Islet of Langerhans (tissue), 1 donor: Measurements from ENCODE around the gene RND2.
"Not testable (repeated sequence)": the region's sequence is repeated elsewhere in the genome, so short reads cannot be mapped to it uniquely, and the experiment has no call there.

Experiments
- FAIRE-seq: peaks from one replicate; lab custom pipeline; 2011; peaks lifted over from hg19 to GRCh38; lab: Jason Lieb, UNC

RND2 gene, protein sequence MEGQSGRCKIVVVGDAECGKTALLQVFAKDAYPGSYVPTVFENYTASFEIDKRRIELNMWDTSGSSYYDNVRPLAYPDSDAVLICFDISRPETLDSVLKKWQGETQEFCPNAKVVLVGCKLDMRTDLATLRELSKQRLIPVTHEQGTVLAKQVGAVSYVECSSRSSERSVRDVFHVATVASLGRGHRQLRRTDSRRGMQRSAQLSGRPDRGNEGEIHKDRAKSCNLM

DNA sequence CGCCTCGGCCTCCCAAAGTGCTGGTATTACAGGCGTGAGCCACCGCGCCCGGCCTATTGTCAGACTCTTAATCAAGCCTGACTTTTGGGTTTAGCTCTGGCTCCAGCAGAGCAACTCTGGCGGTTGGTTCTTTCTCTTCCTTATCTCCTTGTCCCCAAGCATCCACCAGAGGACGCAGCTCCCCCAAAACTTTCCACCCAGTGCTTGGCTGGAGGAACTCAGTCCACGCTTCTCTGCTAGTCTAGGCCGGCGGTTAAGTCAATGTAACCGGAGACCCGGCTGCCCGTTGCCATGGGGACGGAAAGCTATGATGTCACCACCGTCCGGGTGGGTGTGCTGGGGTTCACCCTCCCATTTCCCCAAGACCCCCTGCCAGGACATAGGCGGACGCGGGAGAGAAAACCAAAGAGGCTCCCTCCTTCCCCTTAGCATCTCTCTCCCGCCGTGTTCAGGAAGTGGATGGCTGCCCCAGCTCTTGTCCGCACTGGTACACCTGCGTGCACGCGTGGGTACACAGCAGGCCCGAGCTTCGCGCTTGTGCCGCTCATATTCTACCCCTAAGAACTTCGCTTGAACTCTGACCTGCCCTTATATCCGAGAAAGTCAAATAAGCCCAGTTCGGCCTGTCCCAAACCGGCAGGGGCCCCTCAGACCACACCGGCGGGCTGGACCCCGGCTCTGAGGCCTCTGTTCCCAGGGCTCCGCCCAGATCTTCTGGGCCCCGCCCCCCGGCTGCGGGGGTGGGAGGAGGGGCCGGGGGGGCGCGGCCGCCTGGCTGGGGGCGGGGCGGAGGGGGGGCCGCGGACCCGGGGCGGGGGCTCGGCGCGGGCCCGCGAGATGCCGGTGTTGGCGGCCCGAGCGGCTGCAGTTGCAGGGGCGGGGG is at the start of gene RND2:
TSS of gene RND2 (plus strand) at position 825 of the 883 bp plus-strand sequence. CDS start 117 bp downstream, outside the sequence.
- FAIRE-seq = peak; percentile 91

DNA sequence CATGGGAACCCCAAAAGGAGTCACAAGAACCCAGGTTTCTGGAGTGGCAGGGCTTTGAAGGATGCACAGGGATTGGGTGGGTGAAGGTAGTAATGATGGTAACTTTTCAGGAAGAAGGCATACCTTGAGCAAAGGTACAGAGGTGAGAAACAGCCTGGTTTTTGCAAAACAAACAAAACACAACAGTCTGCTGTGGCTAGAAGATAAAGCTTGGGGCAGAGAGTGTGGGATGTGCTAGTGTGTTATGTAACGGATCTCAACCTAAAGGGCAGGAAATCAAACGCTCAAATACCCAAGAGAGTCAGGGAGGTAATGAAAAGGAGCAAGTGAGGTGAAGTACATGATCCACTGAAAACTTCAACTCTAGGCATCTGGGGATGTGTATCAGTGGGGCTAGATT is 49.8 kb upstream of the RND2 start:
- no peak for FAIRE-seq

DNA sequence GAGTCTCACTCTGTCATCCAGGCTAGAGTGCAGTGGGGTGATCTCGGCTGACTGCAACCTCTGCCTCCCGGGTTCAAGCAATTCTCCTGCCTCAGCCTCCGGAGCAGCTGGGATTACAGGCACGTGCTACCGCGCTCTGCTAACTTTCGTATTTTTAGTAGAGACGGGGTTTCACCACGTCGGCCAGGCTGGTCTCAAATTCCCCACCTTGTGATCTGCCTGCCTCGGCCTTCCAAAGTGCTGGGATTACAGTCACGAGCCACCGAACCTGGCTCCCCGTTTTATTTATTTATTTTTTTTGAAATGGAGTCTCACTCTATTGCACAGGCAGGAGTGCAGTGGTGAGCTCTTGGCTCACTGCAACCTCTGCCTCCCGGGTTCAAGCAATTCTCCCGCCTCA is 49.3 kb upstream of the RND2 start:
- FAIRE-seq = not testable (repeated sequence)

DNA sequence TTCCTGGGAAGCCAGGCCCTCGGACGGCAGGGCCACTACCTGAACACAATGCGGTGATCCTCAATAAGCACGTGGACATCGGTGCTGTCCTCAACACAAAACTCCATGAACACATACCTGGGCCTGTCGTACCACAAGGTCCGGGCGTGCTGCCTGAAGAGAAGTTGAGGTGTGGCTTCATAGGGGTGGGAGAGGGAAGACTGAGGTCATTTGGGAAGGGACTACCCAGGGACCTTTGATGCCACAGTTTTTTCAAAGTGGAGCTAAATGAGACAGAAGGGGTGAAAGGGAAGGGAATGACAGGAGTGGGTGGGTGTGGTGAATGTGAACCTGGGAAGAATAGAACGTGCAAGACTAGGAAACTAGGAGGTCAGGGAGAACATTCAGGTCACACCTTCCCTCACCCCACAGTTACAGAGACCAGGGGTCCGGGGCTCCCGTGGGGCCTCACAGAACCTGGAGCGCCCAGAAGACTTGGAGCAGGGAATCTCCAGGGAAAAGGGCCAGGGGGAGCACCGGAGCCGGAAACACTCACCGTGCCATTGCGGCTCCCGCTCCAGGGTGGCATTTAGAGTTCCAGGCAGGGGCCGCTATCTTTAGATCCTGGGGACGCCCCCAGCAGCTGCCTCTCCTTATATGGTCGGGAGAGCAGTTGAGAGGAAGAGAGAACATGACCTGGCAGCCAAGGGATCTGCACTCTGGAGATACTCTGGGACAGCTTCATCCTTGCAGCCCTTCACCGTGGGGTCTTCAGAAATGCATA is 45.3 kb upstream of the RND2 start, which contains the start of gene PTGES3L:
TSS of gene PTGES3L (minus strand) at position 570 of the 763 bp plus-strand sequence. CDS start at position 543, 27 bp downstream.
- FAIRE-seq = no peak

DNA sequence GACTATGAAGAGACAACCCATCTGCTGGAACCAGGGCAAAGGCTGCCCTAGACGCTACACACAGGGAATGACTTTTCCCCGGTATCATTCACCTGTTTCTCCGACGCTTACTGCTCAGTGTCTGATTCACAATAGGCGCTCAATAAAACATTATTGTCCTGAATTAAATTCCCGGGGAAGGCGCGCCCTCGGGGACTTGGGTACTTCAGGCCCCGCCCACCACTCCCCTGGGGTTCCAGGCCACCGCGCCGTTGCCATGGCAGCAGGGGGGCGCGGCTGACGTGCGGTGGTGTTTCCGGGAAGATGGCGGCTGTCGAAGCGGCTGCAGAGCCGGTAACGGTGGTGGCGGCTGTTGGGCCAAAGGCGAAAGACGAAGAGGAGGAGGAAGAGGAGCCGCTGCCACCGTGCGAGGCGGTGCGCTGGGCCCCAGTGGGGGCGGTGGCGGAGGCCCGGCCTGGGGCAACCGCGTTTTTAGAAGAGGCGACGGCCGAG is 44.7 kb upstream of the RND2 start, which contains the start of gene RUNDC1:
TSS of gene RUNDC1 (plus strand) at position 292 of the 492 bp plus-strand sequence. CDS start at position 304, 12 bp downstream.
- FAIRE-seq = no peak

DNA sequence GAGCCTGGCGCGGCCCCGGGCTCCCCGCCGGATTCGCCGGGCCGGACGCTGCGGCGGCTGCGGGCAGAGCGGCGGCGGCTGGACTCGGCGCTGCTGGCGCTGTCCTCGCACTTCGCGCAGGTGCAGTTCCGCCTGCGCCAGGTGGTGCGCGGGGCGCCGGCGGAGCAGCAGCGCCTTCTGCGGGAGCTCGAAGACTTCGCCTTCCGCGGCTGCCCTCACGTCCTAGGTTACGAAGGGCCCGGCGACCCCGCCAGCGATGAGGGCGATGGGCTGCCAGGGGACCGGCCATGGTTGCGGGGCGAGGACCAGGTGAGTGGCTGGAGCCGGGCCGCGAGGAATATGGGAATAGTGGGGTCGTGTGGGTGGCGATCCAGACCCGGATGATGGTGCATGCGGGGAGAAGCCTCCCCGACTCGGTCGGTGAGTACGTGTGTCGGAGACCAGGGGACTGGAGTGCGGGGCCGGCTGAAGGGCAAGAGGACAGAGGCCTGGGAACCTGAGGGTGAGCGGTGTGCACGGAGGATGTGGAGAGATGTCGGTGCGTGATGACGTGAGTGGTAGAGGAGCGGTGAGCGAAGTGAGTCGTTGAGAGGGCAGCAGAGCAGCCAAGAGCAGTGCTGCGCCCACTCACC is 44.1 kb upstream of the RND2 start:
- FAIRE-seq = no peak

DNA sequence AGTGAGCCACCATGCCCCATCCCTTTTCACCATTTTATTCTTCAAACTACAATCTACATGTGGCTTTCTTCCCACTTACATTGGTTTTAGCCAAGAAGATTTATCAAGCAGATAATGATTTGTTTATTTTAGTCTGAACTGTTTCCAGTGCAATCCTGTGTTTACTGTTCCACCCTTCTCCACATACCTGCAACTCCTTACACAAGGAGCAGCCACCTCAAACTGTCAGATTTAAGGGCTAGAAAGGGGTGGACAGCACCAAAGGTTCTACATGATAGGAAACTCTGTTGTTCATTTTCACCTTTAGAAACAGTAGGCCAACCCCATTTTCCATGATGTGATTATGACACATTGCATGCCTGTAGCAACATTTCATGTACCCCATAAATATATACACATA is 42.8 kb upstream of the RND2 start:
- FAIRE-seq = no peak

DNA sequence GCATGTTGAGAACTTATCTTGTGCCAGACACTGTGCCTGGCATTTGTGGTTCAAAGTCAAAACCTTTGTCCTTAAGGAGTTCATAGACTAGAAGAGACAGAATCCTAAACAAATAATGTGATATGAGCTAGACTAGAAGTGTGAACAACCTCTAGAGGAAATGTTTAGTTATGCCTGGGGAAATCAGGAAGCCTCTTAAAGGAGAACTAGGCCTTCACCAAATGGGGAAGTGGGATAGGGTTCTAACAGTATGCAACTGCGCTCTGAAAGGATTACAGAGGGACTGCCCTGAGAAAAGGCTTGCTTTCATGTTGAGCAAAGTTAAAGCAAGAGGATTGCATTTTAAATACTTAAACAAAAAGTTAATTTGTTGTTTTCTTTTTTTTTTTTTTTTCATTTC is 39.8 kb upstream of the RND2 start:
- FAIRE-seq = no peak

DNA sequence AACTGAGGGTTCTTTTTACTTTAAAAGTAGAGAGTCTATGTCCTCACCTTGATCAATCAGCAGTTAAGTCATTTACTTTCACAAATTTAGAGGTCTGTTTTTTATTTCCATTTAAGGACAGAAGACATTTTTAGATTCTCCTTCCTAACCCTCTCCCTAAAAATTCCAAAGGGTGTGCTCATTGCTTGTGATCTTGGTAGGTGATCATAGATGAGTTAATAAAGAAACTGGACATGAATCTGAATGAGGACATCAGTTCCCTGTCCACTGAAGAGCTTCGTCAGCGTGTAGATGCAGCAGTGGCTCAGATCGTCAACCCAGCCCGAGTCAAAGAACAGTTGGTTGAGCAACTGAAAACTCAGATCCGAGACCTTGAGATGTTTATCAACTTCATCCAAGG is 35.9 kb upstream of the RND2 start:
- no peak for FAIRE-seq

DNA sequence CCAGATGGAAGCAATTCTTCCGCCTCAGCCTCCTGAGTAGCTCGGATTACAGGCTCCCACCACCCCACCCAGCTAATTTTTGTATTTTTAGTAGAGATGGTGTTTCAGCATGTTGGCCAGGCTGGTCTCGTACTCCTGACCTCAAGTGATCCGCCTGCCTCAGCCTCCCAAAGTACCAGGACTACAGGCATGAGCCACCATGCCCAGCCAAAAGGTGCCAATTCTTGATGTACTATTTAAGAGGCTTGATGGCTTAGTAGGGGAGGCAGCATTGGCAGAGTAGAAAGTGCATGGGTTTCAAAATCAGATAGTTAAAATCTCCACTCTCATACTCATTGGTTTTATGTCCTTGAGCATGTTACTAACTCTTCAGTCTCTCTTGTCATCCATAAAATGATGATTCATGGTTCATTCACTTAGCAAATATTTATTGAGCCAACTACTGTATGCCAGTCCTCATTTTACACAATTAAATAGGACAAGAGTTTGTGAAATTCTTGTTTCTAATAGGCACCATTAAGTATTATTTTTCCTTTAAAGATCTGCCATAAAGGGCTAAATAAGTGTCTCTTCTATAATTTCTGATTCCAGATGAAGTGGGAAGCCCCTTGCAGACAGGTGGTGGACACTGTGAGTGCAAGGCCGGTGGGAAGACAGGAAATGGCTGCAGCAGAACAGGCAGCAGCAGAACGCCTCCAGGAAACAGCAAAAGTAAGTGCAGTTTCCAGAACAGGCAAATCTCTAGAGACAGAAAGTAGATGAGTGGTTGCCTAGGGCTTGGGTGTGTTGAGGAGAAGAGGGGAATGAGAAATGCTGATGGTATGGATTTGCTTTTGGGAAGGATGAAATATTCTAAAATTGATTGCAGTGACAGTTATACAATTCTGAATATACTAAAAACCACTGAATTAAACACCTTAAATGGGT is 35.0 kb upstream of the RND2 start:
- no peak for FAIRE-seq

DNA sequence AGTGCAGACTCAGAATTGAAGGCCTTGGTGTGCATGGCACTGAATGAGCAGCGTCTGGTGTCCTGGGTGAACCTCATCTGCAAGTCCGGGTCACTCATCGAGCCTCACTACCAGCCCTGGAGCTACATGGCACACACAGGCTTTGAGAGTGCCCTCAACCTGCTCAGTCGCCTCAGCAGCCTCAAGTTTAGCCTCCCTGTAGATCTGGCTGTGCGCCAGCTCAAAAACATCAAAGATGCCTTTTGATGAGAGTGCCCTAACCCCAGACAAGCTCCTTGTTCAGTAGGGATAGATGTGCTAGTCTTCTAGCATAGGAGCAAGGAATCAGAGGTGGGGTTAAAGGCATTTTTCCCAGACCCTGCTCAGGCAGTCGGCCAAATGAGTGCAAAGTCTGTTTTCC is 33.6 kb upstream of the RND2 start:
- no peak for FAIRE-seq

DNA sequence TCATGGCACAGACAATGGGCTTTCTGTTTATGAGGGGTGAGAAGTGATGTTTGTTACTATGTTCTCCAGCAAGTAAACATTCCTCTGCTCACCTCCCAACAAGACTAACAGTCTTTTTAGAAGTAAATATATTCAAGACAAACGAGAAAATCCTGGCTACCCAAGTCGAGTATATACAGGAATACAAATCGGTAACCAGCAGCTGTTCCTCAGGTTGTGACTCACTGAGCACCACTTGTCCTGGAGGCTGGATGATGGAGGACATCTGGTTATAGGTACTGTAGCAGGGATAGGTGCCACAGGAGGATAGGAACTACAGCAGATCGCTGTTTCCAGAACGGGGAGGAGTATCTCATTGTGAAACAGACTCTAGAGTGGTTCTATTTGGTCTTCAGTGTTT is 32.2 kb upstream of the RND2 start:
- no peak for FAIRE-seq

DNA sequence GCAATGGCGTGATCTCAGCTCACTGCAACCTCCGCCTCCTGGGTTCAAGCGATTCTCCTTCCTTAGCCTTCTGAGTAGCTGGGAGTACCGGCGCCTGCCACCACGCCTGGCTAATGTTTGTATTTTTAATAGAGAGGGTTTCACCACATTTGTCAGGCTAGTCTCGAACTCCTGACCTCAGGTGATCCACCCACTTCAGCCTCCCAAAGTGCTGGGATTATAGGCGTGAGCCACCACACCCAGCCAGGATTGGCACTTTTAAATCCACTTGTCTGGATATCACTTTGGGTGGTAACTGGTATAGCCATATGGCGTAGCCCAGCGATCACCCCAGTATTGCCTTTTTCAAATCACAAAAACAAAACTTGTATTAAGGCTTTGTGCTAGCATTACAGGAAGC is 31.1 kb upstream of the RND2 start:
- not testable (repeated sequence) for FAIRE-seq

DNA sequence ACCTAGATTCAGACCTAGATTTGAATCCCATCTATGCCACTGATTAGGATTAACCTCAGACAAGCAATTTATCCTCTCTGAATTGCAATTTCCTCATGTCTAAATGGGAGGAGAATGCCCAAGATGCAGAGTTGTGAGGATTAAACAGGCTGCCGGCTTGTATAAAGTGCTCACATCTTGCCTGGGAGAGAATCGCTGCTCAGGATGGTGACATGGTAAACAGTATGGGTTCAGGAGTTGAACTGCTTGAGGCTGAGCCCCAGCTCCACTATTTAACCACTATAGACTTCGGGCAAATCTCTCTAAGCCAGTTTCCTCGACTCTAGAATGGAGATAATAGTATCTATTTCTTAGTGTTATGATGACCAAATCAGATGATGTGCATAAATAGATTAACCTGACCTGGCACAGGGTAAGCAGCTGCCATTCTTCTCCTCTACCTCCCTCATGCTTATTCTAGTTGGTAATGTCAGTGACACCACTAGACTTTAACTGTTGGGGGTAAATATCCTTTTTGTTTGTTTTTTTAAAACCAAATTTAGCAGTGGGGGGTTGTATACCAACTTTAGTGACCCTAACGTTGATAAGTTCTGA is 27.5 kb upstream of the RND2 start:
- FAIRE-seq = no peak

DNA sequence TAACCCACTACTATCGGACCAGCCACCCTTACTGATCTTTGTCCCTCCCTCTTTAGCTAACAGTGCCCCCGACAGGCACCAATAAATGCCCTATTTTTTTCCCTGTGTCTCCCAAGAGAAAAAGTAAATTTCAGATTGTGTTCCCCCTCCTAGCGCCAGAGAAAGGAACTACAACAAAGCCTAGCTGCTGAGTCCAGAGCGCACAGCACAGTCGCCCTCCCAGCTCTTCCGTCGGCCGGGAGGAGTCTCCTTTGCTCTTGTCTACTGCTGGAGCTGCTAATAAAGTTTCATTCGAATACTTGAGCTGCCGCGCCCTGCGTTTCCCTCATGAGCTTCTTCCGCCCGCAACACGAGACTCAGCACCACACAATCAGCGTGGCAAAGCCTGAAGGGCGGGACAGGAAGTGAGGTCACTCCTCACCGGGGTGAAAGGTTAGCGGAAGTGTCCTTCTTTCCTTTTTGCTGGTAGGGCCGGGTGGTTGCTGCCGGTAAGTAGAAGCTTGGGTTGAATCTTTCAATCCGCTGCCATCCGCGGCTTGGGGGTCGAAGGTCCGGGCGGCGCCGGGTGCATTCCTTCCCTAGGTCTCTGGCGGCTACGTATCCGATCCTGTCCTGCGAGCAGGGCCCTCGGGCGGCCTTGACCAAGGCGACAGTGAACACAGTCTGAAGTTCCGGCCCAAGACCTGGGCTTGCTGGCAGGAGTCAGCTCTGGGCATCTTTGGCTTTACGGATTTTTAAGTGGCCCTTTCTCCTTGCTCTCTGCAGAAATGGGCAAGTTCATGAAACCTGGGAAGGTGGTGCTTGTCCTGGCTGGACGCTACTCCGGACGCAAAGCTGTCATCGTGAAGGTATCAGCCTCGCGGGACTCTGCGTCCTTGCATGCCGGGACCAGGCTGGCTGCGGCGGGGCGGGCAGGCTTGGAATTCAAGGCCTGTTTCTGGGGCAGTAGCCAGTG is 26.8 kb upstream of the RND2 start, which contains the start of gene RPL27:
TSS of gene RPL27 (plus strand) at position 436 of the 955 bp plus-strand sequence. CDS start at position 768, 332 bp downstream.
- FAIRE-seq = peak; percentile 94

DNA sequence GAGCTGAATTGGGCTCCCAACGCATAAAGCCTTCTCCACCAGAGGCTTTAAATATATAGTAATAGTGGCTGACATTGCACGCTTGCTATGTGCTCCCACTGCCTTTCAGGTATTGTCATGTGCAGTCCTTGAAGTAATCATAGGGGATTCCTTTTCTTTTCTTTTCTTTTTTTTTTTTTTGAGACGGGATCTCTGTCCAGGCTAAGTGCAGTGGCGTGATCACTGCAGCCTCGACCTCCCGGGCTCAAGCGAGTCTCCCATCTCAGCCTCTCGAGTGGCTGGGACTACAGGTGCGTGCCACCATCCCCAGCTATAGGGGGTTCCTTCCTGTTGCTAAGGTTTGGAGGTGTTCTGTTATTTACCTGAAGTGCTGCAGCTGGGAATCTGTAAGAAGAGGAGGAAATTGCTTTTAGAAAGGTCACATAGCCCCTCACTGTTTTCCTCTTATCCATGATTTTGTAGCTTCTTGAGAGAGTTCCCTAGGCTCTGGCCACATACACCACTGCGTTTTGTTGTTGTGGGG is 26.0 kb upstream of the RND2 start:
- no peak for FAIRE-seq

DNA sequence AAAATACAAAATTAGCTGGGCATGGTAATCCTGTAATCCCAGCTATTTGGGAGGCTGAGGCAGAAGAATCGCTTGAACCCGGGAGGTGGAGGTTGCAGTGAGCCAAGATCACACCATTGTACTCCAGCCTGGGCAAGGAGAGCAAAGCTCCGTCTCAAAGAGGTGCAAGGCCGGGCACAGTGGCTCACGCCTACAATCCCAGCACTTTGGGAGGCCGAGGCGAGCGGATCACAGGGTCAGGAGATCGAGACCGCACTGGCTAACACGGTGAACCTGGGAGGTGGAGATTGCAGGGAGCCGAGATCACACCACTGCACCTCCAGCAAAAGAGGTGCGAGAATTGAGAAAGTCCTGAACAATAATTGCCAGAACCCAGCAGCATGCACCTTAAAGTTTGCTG is 24.1 kb upstream of the RND2 start:
- not testable (repeated sequence) for FAIRE-seq

DNA sequence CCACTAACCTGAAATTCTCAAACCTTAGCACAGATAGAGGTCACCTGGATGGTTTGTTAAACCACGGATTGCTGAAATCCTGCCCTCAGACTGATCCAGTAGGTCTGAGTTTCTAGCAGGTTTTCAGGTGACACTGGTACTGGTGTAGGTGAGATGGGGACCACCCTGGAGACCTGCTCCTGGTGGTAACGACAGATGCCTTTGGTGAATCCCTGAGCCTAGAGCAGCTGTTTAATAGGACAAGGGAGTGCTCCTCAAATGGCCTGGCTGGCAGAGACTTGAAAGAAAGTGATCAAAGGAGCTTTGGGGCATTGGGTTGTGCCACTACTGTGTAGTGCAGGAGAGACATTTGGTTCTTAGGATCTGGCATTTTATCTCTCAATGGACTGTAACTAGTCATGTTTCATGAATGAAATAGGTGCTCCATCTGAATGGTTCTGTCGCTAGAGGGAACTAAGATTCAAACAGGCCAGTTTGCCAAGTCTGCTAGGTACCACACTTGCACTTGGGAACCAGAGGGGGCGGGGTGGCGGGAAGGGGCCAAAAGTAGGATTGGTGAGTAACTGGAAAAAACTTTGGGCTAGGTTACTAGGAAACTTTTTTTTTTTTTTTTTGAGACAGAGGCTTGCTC is 21.4 kb upstream of the RND2 start:
- FAIRE-seq = no peak
